GM21786 (cell line): Measurements from ENCODE around the gene PTPRCAP.
"Not testable (repeated sequence)": the region's sequence is repeated elsewhere in the genome, so short reads cannot be mapped to it uniquely, and the experiment has no call there.

ENCODE experiments used
- ATAC-seq: cut with Tn5 transposase; IDR thresholded peaks from one replicate; pipeline ENCODE4 v1.9.1; 2021; ENCODE audit not compliant: unreplicated experiment

PTPRCAP gene

DNA sequence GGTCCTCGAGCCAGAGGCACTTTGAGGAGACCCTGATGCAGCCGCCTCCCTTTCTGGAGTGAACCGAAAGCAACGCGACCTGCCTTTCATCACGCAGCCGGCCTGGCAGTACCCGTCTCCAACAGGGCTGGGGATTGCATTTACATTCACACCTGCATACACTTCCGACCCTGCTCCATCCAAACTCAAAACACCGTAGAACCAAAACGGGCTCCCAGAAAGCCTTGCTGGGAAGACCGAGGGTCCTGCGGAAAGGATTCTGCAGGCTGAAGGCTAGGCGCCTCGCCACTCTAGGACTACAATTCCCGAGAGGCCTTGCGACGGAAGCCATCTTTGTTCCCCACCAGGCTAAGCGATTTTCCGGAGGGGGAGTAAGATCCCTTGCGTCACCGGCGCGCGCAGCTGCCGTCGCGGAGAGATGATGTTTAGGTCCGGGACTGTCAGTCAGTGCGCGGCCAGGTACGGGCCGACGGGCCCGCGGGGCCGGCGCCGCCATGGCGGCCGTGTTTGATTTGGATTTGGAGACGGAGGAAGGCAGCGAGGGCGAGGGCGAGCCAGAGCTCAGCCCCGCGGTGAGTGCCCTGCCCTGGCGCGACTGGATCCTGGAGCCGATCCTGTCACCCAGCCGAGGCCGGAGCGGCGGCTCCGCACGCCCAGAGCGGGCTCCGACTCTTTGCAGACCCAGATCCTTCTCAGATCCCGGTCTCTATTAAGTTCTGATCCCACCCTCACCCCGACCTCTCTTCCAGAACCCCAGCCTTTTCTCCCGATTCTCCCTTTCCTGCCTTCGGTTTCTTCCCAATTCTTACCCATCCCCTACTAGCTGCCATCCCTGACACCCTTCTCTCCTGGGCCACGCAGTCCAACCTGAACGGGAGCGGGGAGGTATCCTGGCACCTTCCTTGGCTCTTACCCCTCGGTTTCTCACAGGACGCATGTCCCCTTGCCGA, 9.2 kb downstream of the PTPRCAP start, which contains the start of gene RPS6KB2:
Gene RPS6KB2, plus strand, starts transcription at position 443 of the 950 bp plus-strand sequence. Its CDS starts 52 bp downstream, at position 495.
- peak; percentile 85 for ATAC-seq

DNA sequence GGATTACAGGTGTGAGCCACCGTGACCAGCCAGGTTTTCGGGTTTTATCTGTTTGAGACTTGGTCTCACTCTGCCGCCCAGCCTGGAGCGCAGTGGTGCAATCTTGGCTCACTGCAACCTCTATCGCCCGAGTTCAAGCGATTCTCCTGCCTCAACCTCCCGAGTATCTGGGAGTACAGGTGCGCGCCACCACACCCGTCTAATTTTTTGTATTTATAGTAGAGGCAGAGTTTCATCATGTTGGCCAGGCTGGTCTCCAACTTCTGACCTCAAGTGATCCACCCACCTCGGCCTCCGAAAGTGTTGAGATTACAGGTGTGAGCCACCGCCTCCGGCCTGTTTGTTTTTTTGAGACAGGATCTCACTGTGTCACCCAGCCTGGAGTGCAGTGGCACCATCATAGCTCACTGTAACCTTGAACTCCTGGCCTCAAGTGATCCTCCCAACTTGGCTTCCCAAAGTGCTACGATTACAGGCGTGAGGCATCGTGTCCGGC, 10.1 kb downstream of the PTPRCAP start:
- not testable (repeated sequence) for ATAC-seq

DNA sequence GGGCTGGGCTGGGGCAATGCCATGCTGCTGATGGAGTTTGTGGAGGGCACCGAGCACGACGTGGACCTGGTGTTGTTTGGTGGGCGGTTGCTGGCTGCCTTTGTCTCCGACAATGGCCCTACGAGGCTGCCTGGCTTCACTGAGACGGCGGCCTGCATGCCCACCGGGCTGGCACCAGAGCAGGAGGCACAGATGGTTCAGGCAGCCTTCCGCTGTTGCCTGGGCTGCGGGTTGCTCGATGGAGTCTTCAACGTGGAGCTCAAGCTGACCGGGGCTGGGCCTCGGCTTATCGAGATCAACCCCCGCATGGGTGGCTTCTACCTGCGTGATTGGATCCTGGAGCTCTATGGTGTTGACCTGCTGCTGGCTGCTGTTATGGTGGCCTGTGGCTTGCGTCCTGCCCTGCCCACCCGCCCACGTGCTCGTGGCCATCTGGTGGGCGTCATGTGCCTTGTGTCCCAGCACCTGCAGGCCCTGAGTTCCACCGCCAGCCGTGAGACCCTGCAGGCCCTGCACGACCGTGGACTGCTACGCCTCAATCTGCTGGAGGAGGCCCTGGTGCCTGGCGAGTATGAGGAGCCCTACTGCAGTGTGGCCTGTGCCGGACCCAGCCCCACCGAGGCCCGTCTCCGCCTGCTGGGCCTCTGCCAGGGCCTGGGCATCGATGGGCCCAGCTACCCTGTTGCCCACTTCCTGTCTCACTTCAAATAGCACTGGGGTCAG, 13.4 kb downstream of the PTPRCAP start:
- no peak for ATAC-seq

DNA sequence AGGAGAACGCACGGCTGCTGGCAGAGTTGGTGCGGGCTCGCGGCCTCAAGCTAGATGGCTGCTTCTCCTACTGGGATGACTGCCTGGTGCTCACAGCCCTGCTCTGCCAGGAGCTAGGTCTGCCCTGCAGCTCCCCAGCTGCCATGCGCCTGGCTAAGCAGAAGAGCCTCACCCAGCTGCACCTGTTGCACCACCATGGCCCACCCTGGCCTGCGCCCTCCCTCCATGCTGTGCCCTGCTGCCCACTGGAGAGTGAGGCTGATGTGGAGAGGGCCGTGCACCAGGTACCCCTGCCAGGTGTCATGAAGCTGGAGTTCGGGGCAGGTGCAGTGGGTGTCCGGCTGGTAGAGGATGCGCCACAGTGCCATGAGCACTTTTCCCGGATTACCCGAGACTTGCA, 14.0 kb downstream of the PTPRCAP start:
- ATAC-seq: no peak

DNA sequence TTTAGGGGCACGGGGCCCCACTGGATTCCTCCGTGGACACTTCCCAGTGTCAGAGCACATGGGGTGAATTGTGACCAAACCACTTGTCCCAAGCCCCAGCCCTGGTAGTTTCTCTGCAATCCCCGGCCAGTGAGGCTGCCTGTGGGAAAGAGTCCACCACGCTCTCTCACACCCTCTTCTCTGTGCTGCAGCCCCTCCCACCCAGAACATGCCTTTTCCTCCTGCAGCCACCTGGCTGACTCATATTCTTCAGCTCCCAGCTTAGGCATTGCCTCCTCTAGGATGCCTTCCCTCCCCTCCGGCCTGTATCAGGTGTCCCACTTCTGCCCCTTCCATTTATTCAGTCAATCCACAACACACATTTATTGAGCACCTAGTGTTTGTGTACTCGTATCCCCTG, 14.6 kb downstream of the PTPRCAP start:
- ATAC-seq: no peak

DNA sequence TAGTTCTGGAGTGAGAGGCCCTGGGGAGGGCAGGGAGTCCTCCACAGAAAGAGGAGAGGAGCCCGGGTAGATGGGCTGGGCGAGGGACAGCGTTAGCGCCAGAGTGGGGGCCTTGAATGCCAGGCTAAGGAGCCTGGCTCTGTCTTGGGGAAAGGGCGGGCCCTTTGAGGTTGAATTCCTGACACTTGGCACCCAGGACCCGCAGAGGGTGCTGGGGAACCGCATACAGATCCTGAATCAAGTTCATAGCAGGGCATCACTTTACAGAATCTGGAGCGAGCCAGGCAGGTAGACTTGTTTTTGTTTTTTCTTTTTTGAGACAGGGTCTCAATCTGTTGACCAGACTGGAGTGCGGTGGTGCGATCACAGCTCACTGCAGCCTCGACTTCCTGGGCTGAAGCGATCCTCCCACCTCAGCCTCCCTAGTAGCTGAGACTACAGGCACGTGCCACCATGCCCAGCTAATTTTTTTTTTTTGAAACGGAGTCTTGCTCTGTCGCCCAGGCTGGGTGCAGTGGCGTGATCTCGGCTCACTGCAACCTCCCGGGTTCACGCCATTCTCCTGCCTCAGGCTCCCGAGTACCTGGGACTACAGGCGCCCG, 16.0 kb downstream of the PTPRCAP start:
- ATAC-seq: no peak

DNA sequence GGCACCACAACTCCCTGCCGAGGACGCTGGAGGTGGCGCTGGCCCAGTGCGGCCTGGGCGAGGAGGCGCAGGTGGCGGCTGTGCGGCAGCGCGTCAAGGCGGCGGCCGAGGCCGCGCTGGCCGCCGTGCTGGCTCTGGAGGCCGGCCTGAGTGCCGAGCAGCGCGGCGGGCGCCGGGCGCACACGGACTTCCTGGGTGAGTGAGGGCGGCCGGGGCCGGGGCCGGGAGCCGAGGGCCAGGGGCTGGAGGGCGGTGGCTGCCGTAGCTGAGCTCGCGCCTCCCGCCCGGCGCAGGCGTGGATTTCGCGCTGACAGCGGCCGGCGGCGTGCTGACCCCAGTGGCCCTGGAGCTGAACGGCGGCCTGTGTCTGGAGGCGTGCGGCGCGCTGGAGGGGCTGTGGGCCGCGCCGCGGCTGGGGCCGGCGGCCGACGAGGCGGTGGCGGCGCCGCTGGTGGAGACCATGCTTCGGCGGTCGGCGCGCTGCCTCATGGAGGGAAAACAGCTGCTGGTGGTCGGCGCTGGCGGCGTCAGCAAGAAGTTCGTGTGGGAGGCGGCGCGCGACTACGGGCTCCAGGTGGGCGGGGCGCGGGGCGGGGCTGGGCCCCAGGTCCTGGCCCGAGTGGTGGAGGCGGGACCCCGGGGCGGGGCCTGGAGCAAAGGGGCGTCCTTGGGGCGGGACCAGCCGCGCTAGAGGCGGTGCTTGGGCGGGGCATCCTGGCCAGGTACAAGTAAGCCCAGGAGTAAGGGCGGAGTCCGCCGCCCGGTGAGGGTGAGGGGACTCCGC, 16.6 kb downstream of the PTPRCAP start:
- ATAC-seq: peak; percentile 84

DNA sequence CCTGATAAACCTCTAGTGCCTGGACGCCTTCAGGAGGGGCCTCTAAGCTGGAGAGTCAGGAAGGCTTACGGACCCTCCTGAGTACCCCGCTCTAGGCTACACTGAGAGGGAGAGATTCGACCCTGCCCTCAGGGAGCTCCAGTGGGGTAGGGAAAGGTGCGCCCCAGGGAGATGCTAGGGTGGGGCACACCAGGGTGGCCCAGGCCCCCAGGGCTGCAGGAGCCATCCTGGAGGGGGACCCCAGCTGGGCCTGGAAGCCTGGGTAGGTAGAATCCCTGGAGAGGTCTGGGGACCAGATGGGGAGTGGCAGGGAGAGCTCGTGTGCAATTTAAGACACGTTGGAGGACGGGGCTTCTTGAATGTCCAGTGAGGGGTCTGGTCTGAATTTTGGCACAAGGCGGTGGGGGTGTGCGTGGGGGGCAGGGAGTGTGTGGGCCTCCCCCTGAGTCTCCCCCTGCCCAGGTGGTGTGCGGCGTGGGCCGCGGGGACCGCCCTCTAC, 17.3 kb downstream of the PTPRCAP start:
- no peak for ATAC-seq

DNA sequence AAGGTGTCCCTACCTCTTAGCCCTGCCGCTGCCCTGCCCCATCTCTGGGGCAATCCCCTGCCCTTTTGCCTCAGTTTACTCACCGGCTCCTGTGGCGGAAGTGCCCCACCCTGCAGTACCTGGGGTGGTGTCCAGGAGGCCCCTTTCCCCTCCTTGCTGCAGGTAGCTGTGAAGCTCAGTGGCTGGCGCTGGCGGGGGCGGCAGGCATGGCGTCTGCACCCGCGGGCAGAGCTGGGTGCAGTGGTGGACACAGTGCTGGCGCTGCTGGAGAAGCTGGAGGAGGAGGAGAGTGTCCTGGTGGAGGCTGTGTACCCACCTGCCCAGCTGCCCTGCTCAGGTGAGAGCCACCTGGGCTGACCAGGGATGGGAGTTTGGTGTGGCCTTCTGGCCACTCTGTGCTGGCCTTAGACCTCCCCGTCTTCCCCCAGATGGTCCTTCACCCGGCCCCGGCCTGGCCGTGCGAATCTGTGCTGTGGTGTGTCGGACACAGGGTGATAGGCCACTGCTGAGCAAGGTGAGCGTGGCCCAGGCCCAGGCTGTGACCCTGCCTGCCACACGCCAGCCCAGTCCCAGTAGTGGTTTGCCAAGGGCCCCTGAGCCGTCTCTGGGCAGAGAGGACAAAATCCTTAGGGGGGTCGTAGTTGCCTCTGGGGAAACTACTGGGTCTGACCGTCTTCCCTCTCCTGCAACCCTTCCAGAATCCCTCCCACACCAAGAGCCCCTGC, 18.0 kb downstream of the PTPRCAP start:
- no peak for ATAC-seq

DNA sequence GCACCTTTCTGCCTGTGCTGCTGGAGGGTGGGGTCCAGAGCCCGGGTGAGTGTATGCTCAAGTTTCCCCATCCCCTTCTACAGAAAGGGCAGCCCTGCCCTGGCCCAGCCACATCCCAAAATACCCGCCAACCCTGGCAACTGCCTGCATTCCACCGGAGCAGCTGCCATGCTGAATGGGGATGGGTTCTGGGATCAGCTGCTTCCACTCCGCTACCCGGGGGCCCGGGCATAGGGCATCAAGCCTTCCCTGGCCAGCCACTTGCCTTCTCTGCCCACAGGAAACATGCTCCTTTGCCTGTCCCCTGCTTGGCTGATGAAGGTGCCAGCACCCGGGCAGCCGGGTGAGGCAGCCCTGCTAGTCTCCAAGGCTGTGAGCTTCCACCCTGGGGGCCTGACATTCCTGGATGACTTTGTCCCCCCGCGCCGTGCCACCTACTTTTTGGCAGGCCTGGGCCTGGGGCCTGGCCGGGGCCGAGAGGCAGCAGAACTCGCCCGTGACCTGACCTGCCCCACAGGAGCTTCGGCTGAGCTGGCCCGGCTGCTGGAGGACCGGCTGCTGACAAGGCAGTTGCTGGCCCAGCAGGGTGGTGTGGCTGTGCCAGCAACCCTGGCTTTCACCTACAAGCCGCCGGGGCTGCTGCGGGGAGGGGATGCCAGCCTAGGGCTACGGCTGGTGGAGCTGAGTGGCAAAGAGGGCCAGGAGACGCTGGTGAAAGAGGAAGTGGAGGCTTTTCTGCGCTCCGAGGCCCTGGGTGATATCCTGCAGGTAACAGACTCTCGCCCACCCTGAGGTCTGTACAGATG, 18.8 kb downstream of the PTPRCAP start:
- no peak for ATAC-seq

DNA sequence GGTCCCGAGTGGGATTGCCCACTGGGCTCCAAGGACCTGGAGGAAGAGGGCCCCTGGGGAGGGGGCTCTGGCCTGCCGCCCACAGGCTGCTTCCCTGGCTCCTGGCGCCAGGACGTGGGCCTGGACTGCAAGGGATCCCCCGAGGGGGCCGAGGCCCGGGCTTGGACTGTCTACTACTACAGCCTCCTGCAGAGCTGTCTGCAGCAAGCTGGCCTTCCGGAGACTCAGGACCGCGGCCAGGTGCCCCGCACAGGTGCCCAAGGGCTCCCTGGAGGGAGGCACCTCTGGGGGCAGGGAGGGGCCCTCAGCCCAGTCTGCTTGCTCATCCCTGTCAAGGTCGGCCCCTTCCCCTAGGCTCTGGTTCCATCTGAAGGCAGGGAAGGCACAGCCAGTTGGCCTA, 20.1 kb downstream of the PTPRCAP start:
- ATAC-seq: no peak

DNA sequence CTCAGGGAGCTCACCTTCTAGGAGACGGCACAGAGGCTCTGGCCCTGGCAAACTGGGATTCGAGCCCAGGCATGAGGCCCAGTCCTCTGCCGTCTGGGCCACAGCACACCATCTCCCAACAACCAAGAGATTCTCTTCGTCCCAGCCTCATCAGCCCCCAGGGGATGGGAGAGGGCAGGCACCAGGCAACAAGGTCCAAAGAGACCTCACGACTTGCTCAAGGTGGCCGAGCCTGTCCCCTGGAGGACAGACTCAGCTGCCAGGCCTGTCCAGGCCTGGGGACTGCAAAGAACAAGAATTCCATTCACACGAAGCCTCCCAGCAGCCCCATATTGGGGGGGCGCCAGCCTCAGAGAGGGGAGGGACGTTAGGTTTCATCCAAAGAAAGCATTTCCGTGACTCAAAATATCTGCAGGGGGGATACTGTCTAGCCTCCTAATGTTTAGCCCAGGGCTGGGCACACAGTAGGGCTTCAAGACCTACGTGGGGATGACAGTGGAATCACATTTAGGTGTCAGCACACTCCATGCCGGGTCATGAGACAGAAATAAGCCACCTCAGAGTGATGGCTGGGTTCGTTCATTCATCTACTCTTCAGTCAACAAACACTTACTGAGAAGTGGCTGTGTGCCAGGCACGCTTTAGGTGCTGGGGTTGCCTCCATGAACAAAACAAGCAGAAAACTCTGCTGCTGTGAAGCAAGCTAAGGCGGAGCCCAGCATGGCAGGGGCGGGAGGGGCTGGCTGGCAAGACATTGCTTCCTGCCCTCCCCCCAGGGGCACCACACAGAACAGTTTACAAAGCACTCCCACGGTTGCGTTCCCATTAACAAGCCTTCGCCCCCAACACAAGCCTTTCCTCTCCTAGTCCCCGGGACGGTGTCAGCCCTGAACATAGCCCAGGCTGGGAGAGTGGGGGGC, 20.8 kb downstream of the PTPRCAP start:
- ATAC-seq: no peak

DNA sequence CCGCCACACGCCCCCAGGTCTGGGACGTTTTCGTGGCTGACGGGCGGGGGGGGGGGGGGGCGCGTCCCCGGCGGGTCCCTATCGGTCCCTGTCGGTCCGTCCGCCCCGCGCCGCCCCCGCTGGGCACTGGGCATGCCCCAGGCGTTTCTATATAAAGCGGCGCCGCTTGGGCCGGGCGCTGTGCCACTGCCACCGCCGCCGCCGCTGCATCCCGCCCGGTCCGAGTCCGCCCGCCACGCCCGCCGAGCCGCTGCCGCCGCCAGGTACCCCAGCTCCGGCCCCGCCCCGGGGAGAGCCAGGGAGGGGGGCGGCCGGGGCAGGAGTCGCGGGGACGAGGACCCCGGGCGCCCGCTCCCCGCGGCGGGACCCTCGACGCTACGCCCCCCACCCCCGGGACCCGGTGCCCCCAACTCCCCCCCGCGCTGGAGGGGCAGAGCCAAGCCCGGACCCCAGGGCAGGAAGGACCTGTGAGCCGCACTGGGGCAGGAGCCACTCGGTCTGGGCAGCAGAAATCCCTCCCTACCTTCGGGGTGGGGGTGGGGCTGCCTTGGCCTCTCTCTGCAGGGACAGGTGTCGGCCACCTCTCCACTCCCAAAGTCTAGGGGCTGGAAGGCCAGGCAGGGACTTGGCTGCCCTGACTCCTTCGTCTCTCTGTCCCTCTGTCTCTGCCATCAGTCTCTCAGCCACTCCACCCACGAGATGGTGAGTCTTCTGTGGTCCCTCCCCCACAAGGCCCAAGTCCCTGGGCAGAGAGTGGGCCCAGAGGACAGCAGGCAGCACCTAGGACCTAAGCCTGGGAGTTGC, 21.8 kb downstream of the PTPRCAP start, which contains the start of gene CARNS1:
Gene CARNS1, plus strand, starts transcription at position 178 of the 804 bp plus-strand sequence. Its CDS starts 522 bp downstream, at position 700.
- no peak for ATAC-seq

DNA sequence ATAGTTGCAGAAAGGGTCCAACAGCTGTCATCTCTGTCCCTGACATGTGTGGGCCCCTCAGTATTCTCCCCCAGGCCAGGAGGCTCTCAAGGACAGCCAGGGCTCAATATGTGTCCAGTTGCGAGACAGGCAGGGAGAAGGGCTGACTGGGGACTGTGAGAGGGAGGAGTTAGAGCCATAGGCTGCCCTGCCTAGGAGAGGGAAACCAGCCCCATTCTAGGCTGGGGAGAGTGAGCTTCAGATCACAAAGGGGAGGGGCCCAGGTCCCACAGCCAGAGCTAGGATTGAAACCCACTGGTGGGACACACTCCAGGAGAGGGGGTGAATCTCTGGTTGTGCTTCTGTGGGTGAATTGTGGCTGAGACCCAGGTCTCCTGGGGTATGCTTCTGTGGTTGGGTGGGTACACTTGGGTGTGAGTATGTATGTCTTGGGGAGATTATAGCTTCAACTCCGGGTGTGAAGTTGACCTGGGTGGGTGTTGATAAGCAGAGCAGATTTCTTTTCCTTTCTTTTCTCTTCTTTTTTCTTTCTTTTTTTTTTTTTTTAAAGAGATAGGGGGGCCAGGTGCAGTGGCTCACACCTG, 24.1 kb downstream of the PTPRCAP start:
- no peak for ATAC-seq

DNA sequence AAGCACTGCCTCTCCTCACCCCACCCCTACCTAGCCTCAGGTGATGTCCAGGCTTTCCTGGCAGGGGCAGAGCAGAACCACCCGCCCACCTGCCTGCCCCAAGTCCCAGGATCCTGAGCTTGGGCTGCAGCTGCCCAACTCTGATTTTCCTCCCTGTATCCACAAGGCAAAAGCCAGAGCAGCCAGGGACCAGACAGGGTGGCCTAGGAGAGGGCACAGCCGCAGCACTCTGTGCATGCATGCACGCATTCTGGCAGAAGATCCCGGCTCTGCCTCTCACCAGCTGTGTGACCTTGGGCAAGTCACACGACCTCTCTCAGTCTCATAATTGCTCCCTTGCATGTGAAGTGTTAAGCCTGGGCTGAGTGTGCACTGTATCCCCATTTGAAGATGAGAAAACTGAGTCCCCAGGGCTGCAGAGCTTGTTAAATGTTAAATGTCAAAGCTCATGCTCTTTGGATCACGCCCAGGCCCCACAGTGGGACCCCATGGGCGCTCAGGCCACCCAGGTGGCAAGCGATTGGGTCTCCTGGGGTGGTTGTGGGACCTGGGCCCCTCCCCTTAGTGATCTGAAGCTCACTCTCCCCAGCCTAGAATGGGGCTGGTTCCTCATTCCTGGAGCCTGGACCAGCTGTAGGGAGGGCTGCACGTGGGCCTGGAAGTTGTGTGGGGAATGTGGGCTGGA, 24.8 kb downstream of the PTPRCAP start:
- no peak for ATAC-seq

DNA sequence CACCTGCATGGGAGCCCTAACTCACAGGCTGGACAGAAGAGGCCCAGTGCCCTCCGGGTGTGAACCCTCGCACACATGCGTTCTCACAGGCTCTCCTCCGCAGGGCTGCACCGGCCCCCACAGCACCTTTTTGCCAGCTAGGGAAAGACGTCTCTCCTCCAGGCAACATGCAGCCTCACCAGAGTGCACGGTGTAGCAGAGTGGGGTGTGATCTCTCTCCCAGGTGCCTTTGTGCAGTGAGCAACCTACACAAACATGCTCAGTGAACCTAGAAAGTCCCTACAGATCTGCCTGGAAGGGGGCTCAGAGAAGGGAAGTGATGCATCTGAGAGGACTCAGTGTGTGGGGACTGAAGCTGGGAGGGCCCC, 25.7 kb downstream of the PTPRCAP start:
- no peak for ATAC-seq
